ENCODE data around the gene STING1.
A peak's percentile ranks its signal among the peaks of the same experiment; 100 is the strongest.
"Not testable (repeated sequence)": the region's sequence is repeated elsewhere in the genome, so short reads cannot be mapped to it uniquely, and the experiment has no call there.

Gene STING1

GRCh38 chr5:139451878-139452660 lies 30.5 kb downstream of the STING1 start:
- no peak overlapping the region for H3K4me3 ChIP-seq (ENCODE audit: low read depth, low read length)
- TF ChIP-seq, protein P1, sequence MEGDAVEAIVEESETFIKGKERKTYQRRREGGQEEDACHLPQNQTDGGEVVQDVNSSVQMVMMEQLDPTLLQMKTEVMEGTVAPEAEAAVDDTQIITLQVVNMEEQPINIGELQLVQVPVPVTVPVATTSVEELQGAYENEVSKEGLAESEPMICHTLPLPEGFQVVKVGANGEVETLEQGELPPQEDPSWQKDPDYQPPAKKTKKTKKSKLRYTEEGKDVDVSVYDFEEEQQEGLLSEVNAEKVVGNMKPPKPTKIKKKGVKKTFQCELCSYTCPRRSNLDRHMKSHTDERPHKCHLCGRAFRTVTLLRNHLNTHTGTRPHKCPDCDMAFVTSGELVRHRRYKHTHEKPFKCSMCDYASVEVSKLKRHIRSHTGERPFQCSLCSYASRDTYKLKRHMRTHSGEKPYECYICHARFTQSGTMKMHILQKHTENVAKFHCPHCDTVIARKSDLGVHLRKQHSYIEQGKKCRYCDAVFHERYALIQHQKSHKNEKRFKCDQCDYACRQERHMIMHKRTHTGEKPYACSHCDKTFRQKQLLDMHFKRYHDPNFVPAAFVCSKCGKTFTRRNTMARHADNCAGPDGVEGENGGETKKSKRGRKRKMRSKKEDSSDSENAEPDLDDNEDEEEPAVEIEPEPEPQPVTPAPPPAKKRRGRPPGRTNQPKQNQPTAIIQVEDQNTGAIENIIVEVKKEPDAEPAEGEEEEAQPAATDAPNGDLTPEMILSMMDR (conservative IDR thresholded peaks at IDR 0.05; ENCODE audit: low read depth, low read length) = no peak
- DNase-seq (ENCODE audit: low read depth) = no peak

- TF ChIP-seq, protein P1 (conservative IDR thresholded peaks at IDR 0.05; ENCODE audit: low read depth, low read length) = no peak
- no peak for DNase-seq (ENCODE audit: low read depth)
- H3K4me3 ChIP-seq (ENCODE audit: low read depth, low read length) = no peak overlapping the region
Observed at GRCh38 chr5:139451176-139451575, 31.4 kb downstream of the STING1 start.

DNA sequence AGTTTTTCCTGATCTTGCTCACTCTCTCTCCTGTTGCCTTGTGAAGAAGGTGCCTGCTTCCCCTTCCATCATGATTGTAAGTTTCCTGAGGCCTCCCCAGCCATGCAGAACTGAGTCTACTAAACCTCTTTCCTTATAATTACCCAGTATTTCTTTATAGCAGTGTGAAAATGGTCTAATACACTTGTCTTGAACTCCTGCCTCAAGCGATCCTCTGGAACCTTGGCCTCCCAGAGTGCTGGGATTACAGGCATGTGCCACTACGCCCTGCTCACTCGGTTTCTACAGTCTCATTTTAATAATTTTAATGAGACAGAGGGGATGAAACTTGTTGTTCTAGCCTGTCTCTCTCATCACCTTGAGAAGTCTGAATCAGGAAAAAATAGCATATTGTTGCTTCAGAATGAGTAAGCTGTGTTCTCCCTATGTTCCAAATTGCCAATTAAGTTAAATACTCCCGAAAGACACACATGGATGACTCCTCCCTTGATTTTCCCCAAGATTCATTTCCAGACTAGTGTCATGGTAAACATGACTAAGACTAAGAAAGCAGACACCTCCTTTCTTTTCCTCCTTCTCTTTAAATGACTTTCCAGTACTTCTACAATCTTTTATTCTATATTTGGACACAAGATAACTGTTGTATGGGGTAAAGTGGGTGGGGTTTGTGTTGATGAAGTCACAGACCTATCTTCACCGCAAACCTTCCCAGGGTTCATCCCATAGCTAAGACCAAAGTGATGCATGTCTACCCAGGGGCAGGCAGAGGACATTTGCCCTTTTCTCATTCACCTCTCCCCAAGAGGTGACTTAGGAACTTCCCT lies 35.4 kb downstream of the STING1 start:
- DNase-seq (ENCODE audit: low read depth) = no peak
- TF ChIP-seq, protein P1 (conservative IDR thresholded peaks at IDR 0.05; ENCODE audit: low read depth, low read length) = no peak
- H3K4me3 ChIP-seq (ENCODE audit: low read depth, low read length) = no peak overlapping the region

GRCh38 chr5:139445325-139446170 lies 37.0 kb downstream of the STING1 start:
- DNase-seq (ENCODE audit: low read depth) = peak; percentile 90
- H3K4me3 ChIP-seq (ENCODE audit: low read depth, low read length) = no peak overlapping the region
- TF ChIP-seq, protein P1 (conservative IDR thresholded peaks at IDR 0.05; ENCODE audit: low read depth, low read length) = no peak

- no peak overlapping the region for H3K4me3 ChIP-seq (ENCODE audit: low read depth, low read length)
- peak; percentile 79 for DNase-seq (ENCODE audit: low read depth)
- TF ChIP-seq, protein P1 (conservative IDR thresholded peaks at IDR 0.05; ENCODE audit: low read depth, low read length) = no peak
Observed at GRCh38 chr5:139443831-139444453, 38.6 kb downstream of the STING1 start.

GRCh38 chr5:139440416-139440815 lies 42.1 kb downstream of the STING1 start:
- DNase-seq (ENCODE audit: low read depth); H3K4me3 ChIP-seq (ENCODE audit: low read depth, low read length): not testable (repeated sequence)

Measured in choroid plexus epithelial cell (primary cell).